SKM-1 (cell line): ENCODE data around the gene CRYGB.

ENCODE experiments used
- DNase-seq: peaks from one replicate; lab custom pipeline; 2025; ENCODE audit not compliant: unreplicated experiment; lab: John Stamatoyannopoulos, UW

CRYGB gene

DNA sequence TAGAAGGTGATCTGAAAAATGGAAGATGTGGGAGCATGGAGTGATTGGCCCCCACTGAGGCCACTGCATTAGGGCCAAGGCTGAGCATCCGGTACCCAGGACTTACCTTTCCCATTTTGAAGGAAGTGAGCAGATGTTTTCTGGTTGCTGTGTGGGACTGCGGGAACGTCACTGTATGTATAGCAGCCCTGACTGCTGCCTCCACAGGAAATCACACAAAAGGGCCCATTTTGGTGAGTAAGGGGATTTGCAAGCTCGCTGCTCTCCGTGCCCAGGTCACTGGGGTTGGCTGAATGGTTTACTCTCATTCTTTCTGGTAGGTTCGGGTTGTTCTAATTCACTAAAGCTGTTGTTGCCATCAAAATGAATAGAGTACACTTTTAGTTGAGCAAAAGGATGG lies at the start of gene CRYGB:
TSS of gene CRYGB (minus strand) at position 153 of the 400 bp plus-strand sequence. CDS start at position 115, 38 bp downstream.
- DNase-seq, result no peak

DNA sequence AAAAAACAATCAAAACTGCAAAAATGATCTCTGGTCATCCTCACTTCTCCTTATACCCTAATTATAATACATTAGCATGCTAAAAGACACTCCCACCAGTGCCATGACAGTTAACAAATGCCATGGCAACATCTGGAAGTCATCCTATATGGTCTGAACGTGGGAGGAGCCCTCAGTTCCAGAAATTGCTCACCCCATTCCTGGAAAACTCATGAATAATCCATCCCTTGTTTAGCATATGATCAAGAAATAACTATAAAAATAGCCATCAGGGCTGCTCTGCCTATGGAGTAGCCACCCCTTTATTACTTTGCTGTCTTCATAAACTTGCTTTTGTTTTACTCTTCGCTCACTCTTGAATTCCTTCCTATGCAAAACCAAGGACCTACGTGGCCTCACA lies 49.6 kb upstream of the CRYGB start:
- no peak for DNase-seq

DNA sequence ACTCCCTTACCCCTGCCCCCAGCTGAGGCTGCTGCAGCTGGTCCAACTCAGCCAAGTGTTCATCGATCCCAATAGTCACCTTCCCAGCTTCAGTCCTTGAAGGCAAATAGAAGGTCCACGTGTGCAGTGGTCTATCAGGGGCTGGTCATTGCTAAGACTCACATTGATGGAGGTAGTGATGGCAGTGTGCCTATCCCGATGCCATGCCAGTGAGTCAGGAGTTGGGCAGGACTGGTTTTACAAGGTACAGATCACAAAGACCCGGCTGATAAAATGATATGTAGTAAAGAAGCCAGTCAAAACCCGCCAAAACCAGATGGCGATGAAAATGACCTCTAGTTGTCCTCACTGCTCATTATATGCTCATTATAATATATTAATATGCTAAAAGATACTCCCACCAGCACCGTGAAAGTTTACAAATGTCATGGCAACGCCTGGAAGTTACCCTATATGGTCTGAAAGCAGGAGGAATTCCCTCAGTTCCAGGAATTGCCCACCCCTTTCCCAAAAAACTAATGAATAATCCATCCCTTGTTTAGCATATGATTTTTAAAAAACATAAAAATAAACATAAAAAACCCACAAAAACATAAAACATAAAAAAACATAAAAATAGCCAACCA lies 46.8 kb upstream of the CRYGB start:
- no peak for DNase-seq

- no peak for DNase-seq
Observed at GRCh38 chr2:208189810-208190503, 44.0 kb upstream of the CRYGB start, which contains the start of gene C2orf80. Gene C2orf80, minus strand, starts transcription at chr2:208190030. Its CDS starts 3,044 bp downstream, at chr2:208186986.

DNA sequence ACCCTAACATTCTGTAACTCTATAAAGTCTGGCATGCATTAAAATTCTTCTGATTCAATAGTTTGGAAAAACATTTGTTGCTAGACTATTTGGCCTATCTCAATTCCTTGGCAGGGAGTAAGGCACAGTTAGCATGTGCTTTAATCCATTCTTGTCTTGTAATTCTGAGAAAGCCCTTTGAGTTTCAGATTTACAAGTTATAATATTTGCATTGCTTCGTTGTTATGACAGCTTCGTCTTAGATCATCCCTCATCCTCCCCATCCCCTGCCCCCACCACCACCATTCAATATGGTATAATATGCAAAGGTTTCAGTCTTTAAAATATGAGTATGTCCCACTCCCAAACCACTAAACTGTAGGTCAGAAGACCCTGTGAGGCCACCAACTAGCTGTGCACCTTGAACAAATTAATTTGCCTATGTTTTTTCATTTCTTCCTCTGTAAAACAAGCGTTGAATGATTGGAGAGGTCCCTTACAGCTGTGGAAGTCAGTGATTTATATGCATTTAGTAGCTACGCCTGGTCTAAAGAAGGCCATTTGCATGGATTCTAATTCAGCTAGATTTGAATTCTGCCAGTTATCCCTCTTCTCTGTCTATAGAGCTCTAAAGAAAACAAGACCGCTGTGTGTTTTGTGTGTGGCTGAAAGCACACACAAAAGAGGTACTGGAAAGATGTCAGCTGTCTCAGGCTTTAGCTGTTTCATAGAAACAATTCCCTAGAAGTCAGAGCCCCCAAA lies 43.3 kb upstream of the CRYGB start:
- no peak for DNase-seq

DNA sequence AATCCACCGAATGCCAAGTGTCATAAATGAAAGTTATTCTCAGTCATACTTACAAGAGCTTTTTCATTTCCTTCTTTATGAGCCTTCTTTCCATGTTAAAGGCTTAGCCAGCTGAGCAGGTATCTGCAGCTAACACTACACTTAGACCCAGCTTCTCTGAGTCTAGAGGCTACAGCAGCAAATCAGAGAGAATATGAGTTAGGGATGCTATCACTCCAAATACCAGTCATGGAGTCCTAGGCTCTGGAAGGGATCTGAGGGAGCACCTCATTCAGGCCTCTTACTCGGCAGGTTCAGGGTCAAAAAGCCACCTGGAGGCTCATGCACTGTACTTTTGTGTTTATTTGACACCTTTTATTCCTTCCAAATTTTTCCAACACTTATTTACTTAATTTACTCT lies 40.9 kb upstream of the CRYGB start:
- DNase-seq, result no peak

GRCh38 chr2:208186465-208186864 lies 40.5 kb upstream of the CRYGB start:
- DNase-seq, result no peak

DNA sequence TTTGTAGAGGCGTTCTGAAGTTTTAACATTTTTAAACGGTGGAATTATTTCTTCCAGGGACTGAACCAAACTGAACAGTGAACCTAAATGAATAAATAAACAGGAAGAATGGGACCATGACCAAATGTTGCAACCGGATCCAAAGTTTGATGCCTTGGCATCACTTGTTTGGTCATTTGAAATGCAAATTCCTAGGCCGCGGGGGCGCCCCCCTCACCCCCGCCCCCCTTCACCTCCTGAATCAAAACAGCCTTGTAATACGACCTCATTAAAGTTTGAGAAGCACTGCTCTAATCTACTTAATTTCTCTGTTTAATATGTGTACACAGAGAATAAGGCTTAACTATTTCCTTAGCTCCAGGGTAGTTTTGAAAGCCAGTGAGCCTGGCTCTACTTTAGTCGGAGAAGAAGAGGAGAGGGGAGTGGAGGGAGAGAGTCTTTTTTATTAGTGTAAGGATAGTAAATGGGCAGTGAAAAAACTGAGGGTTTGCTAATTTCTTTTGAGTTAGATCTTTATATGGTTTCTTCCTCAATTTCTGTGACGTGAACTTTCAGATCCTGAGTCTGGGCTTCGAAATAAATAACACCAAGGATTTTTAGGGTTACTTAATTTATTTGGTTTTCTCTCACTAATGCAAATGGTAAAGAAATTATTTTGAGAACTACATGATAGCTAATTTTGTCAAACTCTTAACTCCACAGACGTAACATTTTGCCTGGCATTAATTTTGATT lies 38.2 kb upstream of the CRYGB start:
- DNase-seq, result no peak

- DNase-seq, result no peak
Observed at GRCh38 chr2:208183526-208183925, 37.6 kb upstream of the CRYGB start.

- no peak for DNase-seq
Observed at GRCh38 chr2:208182835-208183234, 36.9 kb upstream of the CRYGB start.

GRCh38 chr2:208179028-208179609 lies 33.2 kb upstream of the CRYGB start:
- DNase-seq, result no peak

DNA sequence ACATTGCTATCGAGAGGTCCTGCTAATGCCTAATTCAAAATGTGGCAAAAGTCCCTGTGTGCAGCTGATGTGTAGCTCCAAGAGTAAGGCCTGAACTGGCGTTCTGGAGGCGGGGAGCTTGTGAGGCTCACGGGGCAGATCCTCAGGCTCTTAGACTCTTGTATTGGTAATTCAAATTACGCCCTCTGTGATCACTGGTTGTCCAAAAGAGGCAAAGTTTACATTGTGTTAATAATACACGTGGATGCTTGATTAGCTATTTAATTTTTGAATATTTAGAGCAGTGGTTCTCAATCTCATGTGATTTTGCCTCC lies 29.8 kb upstream of the CRYGB start:
- no peak for DNase-seq

GRCh38 chr2:208175069-208175839 lies 29.3 kb upstream of the CRYGB start:
- DNase-seq, result peak; percentile 16

DNA sequence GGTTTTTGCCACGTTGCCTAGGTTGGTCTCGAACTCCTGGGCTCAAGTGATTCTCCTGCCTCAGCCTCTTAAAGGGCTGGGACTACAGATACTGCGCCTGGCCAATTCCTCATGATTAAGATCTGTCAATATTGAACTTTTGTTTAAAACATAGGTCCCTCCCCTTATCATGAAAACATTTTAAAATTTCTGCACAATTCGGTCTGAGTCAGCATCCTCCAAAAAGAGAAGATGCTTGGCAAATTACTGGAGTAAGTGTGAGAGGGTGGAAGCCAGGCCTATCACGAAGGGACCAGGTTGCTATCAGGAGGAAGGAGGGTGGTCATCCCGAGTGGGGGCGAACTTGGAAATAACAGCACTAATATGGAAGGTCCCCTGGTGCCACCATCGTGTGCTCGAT lies 28.2 kb upstream of the CRYGB start:
- no peak for DNase-seq

- DNase-seq, result peak; percentile 68
Observed at GRCh38 chr2:208172125-208172524, 26.2 kb upstream of the CRYGB start.

GRCh38 chr2:208164951-208165755 lies 19.2 kb upstream of the CRYGB start:
- no peak for DNase-seq

GRCh38 chr2:208163489-208163888 lies 17.5 kb upstream of the CRYGB start, which contains the start of gene CRYGA:
Gene CRYGA, minus strand, starts transcription at chr2:208163589. Its CDS starts 33 bp downstream, at chr2:208163556.
- DNase-seq, result no peak

DNA sequence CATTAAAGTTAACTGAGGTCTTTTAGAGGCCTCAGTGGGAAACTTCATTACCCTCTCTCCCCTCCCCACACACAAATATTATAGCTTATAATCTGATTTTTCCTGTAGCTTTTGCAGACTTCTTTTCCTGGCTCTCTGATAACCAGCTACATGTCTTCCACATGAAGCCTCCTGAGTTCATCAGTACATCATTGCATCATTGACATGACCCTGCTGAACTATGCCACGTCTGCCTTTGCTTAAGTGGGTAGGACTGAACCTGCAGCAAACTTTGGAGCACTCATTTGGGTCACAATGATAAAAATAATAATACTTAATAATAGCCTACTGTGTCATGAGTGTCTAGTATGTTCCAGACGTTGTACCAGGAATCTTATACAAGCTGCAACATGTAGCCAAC lies 10.5 kb upstream of the CRYGB start:
- no peak for DNase-seq

DNA sequence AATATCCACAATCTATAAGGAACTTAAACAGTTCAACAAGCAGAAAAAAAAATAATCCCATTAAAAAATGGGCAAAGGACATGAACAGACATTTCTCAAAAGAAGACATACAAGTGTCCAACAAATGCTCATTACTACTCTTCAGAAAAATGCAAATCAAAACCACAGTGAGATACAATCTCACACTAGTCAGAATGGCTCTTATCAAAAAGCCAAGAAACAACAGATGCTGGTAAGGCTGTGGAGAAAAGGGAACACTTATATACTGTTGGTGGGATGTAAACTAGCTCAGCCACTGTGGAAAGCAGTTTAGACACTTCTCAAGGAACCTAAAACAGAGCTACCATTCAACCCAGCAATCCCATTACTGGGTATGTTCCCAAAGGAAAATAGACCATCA lies 7.2 kb upstream of the CRYGB start:
- DNase-seq, result no peak
